Measurements from ENCODE around the gene LGALS1. TPM values are rescaled to one million over a fixed set of nuclear protein-coding genes. Genes with fewer than 3 reads are reported as not detected.

The LGALS1 gene
- total and polyA plus RNA-seq, 4 donors: 1,050 to 3,139 (median 1,511) TPM

Other genes starting within 250 kb of the LGALS1 start
- gene ELFN2, start 248.2 kb upstream of the LGALS1 start, total RNA-seq: under 1 TPM; 0.06 to 0.24 TPM
- not detected for gene ELFN2, start 248.2 kb upstream of the LGALS1 start, polyA plus RNA-seq
- gene MFNG, start 189.3 kb upstream of the LGALS1 start, total RNA-seq: 10 to 100 TPM; 22.8 to 35.4 TPM
- gene MFNG, start 189.3 kb upstream of the LGALS1 start, polyA plus RNA-seq: 10 to 100 TPM in 1 of 2 donors, 1 to 10 TPM in 1; 6.7 to 12.0 TPM
- gene CARD10, start 156.2 kb upstream of the LGALS1 start, total RNA-seq: 10 to 100 TPM; 10.1 to 24.9 TPM
- gene CARD10, start 156.2 kb upstream of the LGALS1 start, polyA plus RNA-seq: 1 to 10 TPM; 2.2 to 8.8 TPM
- 10 to 100 TPM; 69.1 to 76.3 TPM for gene CDC42EP1, start 115.2 kb upstream of the LGALS1 start, total RNA-seq
- gene CDC42EP1, start 115.2 kb upstream of the LGALS1 start, polyA plus RNA-seq: 10 to 100 TPM; 26.0 to 44.6 TPM
- gene LGALS2, start 95.5 kb upstream of the LGALS1 start, total RNA-seq: 1 to 10 TPM in 1 of 2 donors, not detected in 1; 2.1 TPM
- gene LGALS2, start 95.5 kb upstream of the LGALS1 start, polyA plus RNA-seq: 10 to 100 TPM in 1 of 2 donors, not detected in 1; 22.8 TPM
- 10 to 100 TPM; 35.7 to 62.7 TPM for gene GGA1, start 66.8 kb upstream of the LGALS1 start, total RNA-seq
- 10 to 100 TPM; 14.4 to 68.7 TPM for gene GGA1, start 66.8 kb upstream of the LGALS1 start, polyA plus RNA-seq
- gene SH3BP1, start 36.0 kb upstream of the LGALS1 start, total RNA-seq: 10 to 100 TPM in 1 of 2 donors, 1 to 10 TPM in 1; 7.2 to 18.2 TPM
- 10 to 100 TPM in 1 of 2 donors, 1 to 10 TPM in 1; 3.5 to 14.8 TPM for gene SH3BP1, start 36.0 kb upstream of the LGALS1 start, polyA plus RNA-seq
- gene PDXP, start 16.9 kb upstream of the LGALS1 start, total RNA-seq: 1 to 10 TPM; 4.0 to 5.5 TPM
- gene PDXP, start 16.9 kb upstream of the LGALS1 start, polyA plus RNA-seq: 10 to 100 TPM in 1 of 2 donors, 1 to 10 TPM in 1; 4.7 to 16.2 TPM
- gene NOL12, start 10.7 kb downstream of the LGALS1 start, total RNA-seq: 10 to 100 TPM; 11.1 to 15.4 TPM
- gene NOL12, start 10.7 kb downstream of the LGALS1 start, polyA plus RNA-seq: 10 to 100 TPM; 13.0 to 19.0 TPM
- gene TRIOBP, start 21.4 kb downstream of the LGALS1 start, total RNA-seq: 100 to 1,000 TPM in 1 of 2 donors, 10 to 100 TPM in 1; 86.0 to 113 TPM
- gene TRIOBP, start 21.4 kb downstream of the LGALS1 start, polyA plus RNA-seq: 10 to 100 TPM; 26.9 to 59.1 TPM
- gene GCAT, start 132.3 kb downstream of the LGALS1 start, total RNA-seq: 1 to 10 TPM; 4.4 to 5.8 TPM
- 10 to 100 TPM in 1 of 2 donors, 1 to 10 TPM in 1; 6.9 to 21.4 TPM for gene GCAT, start 132.3 kb downstream of the LGALS1 start, polyA plus RNA-seq
- gene GALR3, start 147.7 kb downstream of the LGALS1 start, total RNA-seq: not detected
- gene GALR3, start 147.7 kb downstream of the LGALS1 start, polyA plus RNA-seq: under 1 TPM in 1 of 2 donors, not detected in 1; 0.28 TPM
- 10 to 100 TPM; 11.0 to 16.7 TPM for gene ANKRD54, start 168.7 kb downstream of the LGALS1 start, total RNA-seq
- gene ANKRD54, start 168.7 kb downstream of the LGALS1 start, polyA plus RNA-seq: 10 to 100 TPM; 12.4 to 17.3 TPM
- gene EIF3L, start 173.8 kb downstream of the LGALS1 start, total RNA-seq: 100 to 1,000 TPM; 276 to 356 TPM
- 100 to 1,000 TPM; 307 to 366 TPM for gene EIF3L, start 173.8 kb downstream of the LGALS1 start, polyA plus RNA-seq
- gene MICALL1, start 230.7 kb downstream of the LGALS1 start, total RNA-seq: 10 to 100 TPM; 24.2 to 39.3 TPM
- 10 to 100 TPM in 1 of 2 donors, 1 to 10 TPM in 1; 7.0 to 12.8 TPM for gene MICALL1, start 230.7 kb downstream of the LGALS1 start, polyA plus RNA-seq